Endodermal cell (in vitro differentiated cells): ENCODE results near the gene ATOH8. TPM values are rescaled to one million over a fixed set of nuclear protein-coding genes. Genes with fewer than 3 reads are reported as not detected.

Experiments used
- DNase-seq: peaks from one replicate; pipeline ENCODE4 v3.0.0-alpha.2; 2017
- H3K27ac ChIP-seq: 2 replicates; pipeline ENCODE4 v1.5.1; 2013; ENCODE audit warnings: mild to moderate bottlenecking, low read depth, low read length, moderate library complexity
- H3K27me3 ChIP-seq: 2 replicates; pipeline ENCODE4 v1.6.1; 2013; ENCODE audit warnings: mild to moderate bottlenecking, low read length, moderate library complexity; ENCODE audit not compliant: insufficient read depth, control insufficient read depth, poor library complexity, severe bottlenecking
- H3K36me3 ChIP-seq: 2 replicates; pipeline ENCODE4 v1.7.0; 2013; ENCODE audit warnings: mild to moderate bottlenecking, low read length, moderate library complexity; ENCODE audit not compliant: control insufficient read depth, insufficient read depth
- H3K4me1 ChIP-seq: one replicate; pipeline ENCODE4 v1.7.0; 2013; ENCODE audit warnings: low read length; ENCODE audit not compliant: control insufficient read depth, insufficient read depth
- H3K4me3 ChIP-seq: 2 replicates; pipeline ENCODE4 v1.5.1; 2013; ENCODE audit warnings: mild to moderate bottlenecking, low read length, moderate library complexity
- H3K9ac ChIP-seq: 2 replicates; pipeline ENCODE4 v1.6.1; 2013; ENCODE audit warnings: mild to moderate bottlenecking, low read length, moderate library complexity; ENCODE audit not compliant: poor library complexity, severe bottlenecking; ENCODE audit errors: extremely low read depth
- H3K9me3 ChIP-seq: 2 replicates; pipeline ENCODE4 v1.6.1; 2013; ENCODE audit warnings: mild to moderate bottlenecking, low read length, moderate library complexity; ENCODE audit not compliant: control insufficient read depth
- H3K27ac Mint-ChIP-seq: 2 replicates; pipeline ENCODE4 v1.8.0; 2020; ENCODE audit warnings: mixed read lengths
- H3K27me3 Mint-ChIP-seq: 2 replicates; pipeline ENCODE4 v1.8.0; 2021; ENCODE audit warnings: mild to moderate bottlenecking, mixed read lengths; ENCODE audit not compliant: insufficient read depth
- H3K36me3 Mint-ChIP-seq: 2 replicates; pipeline ENCODE4 v1.8.0; 2020; ENCODE audit warnings: low read depth, mixed read lengths
- H3K4me1 Mint-ChIP-seq: 2 replicates; pipeline ENCODE4 v1.8.0; 2020; ENCODE audit warnings: mixed read lengths
- H3K4me3 Mint-ChIP-seq: 2 replicates; pipeline ENCODE4 v1.8.0; 2020; ENCODE audit warnings: mild to moderate bottlenecking, moderate library complexity, mixed read lengths
- H3K9me3 Mint-ChIP-seq: 2 replicates; pipeline ENCODE4 v1.8.0; 2020; ENCODE audit warnings: mild to moderate bottlenecking, mixed read lengths
- CTCF ChIP-seq: fragments of 200-600 bp; sonication (generic); conservative IDR thresholded peaks from 2 replicates; pipeline ENCODE4 v1.5.0; 2021; ENCODE audit warnings: antibody characterized with exemption, mild to moderate bottlenecking
- WGBS, 2 experiments: methylation state at CpG; one replicate each; pipeline versions ENCODE4 v1.1.5 to v1.1.7; 2013; ENCODE audit warnings: missing lambda C conversion rate in 2 of 2, mixed read lengths in 1 of 2; ENCODE audit not compliant: insufficient coverage in 1 of 2, insufficient read length in 1 of 2; 5-methylcytosine and 5-hydroxymethylcytosine counted together
- total RNA-seq, 2 donors: library from RNA; stranded (reverse); fragmentation: NEBNext Ultra II Directional in 1 of 2; extraction: Animal tissue kit (Norgen Biotek cat#: 25700) in 1 of 2; gene quantifications; 2 replicates in 1 of 2; 3 replicates in 1 of 2; pipeline ENCODE4 v1.2.1, GENCODE V29; 2021

Gene ATOH8
- total RNA-seq, 2 donors from 2014 or later = 1.3 to 1.6 TPM

- no peak for TF ChIP-seq CTCF
- H3K9ac ChIP-seq = no peak overlapping the region
- H3K4me1 ChIP-seq = peaks cover 13% of the 10 kb centered on the region
- no peak overlapping the region for H3K27ac ChIP-seq
- Mint-ChIP-seq H3K27me3 (peaks cover 12% of the 10 kb centered on the region), H3K36me3 (no peaks in the 10 kb centered on the region), H3K9me3 (no peaks in the 10 kb centered on the region), H3K4me3 (no peak overlapping the region), H3K4me1 (peaks cover 25% of the 10 kb centered on the region), H3K27ac (no peak overlapping the region)
- no peak overlapping the region for H3K4me3 ChIP-seq
- 91 to 94% methylated on average over 2 of the region's 2 CpGs for WGBS, 2 experiments
- no peaks in the 10 kb centered on the region for H3K9me3 ChIP-seq
- no peak for DNase-seq
- no peaks in the 10 kb centered on the region for H3K36me3 ChIP-seq
- no peaks in the 10 kb centered on the region for H3K27me3 ChIP-seq
Observed at GRCh38 chr2:85705680-85706039, 48.1 kb upstream of the ATOH8 start.

GRCh38 chr2:85706063-85706462 is 47.7 kb upstream of the ATOH8 start:
- Histone ChIP-seq H3K4me3 (no peak overlapping the region), H3K4me1 (peaks cover 16% of the 10 kb centered on the region), H3K27me3 (no peaks in the 10 kb centered on the region), H3K27ac (no peak overlapping the region), H3K9me3 (no peaks in the 10 kb centered on the region), H3K36me3 (no peaks in the 10 kb centered on the region), H3K9ac (no peak overlapping the region)
- TF ChIP-seq CTCF = no peak
- 92 to 97% methylated on average over 3 to 6 of the region's 6 CpGs for WGBS, 2 experiments
- peaks cover 12% of the 10 kb centered on the region for H3K27me3 Mint-ChIP-seq
- H3K9me3 Mint-ChIP-seq = no peaks in the 10 kb centered on the region
- H3K36me3 Mint-ChIP-seq = no peaks in the 10 kb centered on the region
- H3K27ac Mint-ChIP-seq = no peak overlapping the region
- H3K4me3 Mint-ChIP-seq = no peak overlapping the region
- DNase-seq = no peak
- peaks cover 29% of the 10 kb centered on the region for H3K4me1 Mint-ChIP-seq

GRCh38 chr2:85706599-85707296 is 47.0 kb upstream of the ATOH8 start:
- Histone ChIP-seq H3K4me3 (no peak overlapping the region), H3K9ac (no peak overlapping the region), H3K27ac (no peak overlapping the region), H3K4me1 (peaks cover 16% of the 10 kb centered on the region), H3K27me3 (no peaks in the 10 kb centered on the region), H3K9me3 (no peaks in the 10 kb centered on the region), H3K36me3 (no peaks in the 10 kb centered on the region)
- no peak overlapping the region for H3K4me3 Mint-ChIP-seq
- no peak overlapping the region for H3K27ac Mint-ChIP-seq
- DNase-seq = no peak
- no peaks in the 10 kb centered on the region for H3K9me3 Mint-ChIP-seq
- peaks cover 34% of the 10 kb centered on the region for H3K4me1 Mint-ChIP-seq
- no peak for TF ChIP-seq CTCF
- no peaks in the 10 kb centered on the region for H3K36me3 Mint-ChIP-seq
- WGBS, 2 experiments = 88 to 90% methylated on average over 4 to 10 of the region's 10 CpGs
- H3K27me3 Mint-ChIP-seq = peaks cover 12% of the 10 kb centered on the region
